SIG-M5 treated with dmso at 0.1 percent for 504 hours (cell line): ENCODE results near the gene VPS45.
"Not testable (repeated sequence)": the region's sequence is repeated elsewhere in the genome, so short reads cannot be mapped to it uniquely, and the experiment has no call there.

ENCODE experiments used
- DNase-seq: peaks from one replicate; lab custom pipeline; 2025; ENCODE audit not compliant: unreplicated experiment; lab: John Stamatoyannopoulos, UW

The VPS45 gene

GRCh38 chr1:150186438-150186788, 118.8 kb downstream of the VPS45 start:
- DNase-seq: not testable (repeated sequence)

GRCh38 chr1:150186789-150187559, 119.4 kb downstream of the VPS45 start:
- DNase-seq: peak; percentile 85

DNA sequence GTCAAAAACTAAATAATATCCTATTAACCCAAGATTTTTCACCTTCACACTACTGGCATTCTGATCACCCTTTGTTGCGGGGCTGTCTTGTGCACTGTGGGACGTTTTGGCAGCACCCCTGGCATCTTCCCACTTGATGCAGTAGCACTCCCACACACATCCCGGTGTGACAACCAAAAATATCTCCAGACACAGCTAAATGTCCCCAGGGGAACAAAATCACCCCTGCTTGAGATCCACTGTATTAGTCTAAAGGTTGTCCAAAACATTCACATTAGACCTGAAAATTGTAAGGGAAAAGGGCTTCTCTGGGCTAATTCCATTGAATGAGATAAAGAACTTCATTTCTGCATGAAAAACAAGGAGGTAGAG, 120.0 kb downstream of the VPS45 start:
- DNase-seq: no peak

- DNase-seq: no peak
These were observed 124.4 kb downstream of the VPS45 start for GRCh38 chr1:150192012-150192411.

DNA sequence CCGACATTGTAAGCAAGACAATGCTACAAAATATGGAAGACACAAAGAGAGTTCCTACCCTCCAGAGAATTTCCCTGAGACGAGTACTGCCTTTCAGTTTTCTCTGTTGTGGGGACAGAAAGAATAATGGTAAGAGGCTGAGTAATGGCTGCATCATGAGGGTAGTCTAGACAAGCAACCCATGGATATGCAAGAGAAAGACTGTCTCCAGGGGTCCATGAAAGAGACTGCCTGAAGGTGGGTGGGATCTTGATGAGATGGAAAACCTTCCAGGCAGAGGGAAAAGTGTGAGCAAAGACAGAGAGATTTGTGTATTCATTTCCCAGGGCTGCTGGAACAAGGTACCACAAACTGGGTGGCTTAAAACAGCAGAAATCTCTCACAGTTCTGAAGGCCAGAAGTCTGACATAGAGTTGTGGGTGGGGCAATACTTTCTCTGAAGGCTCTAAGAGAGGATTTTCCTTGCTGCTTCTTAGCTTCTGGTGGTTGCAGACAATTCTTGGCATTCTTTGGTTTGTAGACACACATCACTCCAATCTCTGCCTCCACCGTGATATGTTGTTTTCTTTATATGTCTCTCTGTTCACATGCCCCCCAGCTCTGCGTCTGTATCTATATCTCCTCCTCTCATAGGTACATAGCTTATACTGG, 126.9 kb downstream of the VPS45 start:
- no peak for DNase-seq
